HG03108 (cell line): ENCODE measurements around the gene RRP1B.

Source experiments
- ATAC-seq: cut with Tn5 transposase; IDR thresholded peaks from one replicate; pipeline ENCODE4 v1.9.1; 2021; ENCODE audit warnings: moderate library complexity; ENCODE audit not compliant: unreplicated experiment

Gene RRP1B

DNA sequence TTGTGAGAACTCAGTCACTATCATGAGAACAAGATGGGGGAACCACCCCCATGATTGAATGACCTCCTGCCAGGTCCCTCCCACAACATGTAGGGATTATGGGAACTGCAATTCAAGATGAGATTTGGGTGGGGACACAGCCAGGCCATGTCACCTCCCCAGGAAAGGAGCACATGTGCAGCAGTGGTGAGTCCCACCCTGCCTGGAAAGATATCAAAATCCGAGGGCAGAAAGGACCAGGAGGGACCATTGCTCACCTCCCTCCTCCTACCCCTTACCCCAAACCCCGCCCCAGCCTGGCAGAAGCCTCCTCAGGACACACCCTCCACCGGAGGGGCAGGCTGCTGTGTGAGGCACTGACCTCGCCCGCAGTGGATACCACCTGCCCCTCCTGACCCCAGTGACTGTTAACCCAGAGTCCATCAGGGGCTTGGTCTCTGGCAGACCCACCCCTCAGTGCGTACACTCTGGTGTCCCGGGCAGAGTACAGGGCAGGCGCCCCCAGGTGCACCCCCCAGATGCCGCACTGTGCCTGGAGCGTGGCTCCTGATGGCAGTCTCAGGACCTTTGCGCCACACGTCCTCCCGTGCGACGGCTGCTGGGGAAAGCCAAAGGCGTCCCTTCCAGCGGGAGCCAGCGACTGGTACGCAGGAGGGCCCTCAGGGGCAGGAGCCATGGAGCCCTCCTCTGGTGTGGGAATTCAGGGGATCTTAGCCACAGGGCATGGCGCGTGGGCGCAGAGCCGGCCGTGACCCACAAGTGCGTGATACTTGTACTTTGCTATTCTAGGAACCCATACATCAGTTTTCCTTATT, 80.5 kb downstream of the RRP1B start:
- no peak for ATAC-seq

GRCh38 chr21:43740497-43741156, 81.3 kb downstream of the RRP1B start:
- ATAC-seq, result no peak

- no peak for ATAC-seq
These were observed 82.2 kb downstream of the RRP1B start for GRCh38 chr21:43741423-43742096.

GRCh38 chr21:43743947-43744346, 84.6 kb downstream of the RRP1B start:
- ATAC-seq, result no peak

DNA sequence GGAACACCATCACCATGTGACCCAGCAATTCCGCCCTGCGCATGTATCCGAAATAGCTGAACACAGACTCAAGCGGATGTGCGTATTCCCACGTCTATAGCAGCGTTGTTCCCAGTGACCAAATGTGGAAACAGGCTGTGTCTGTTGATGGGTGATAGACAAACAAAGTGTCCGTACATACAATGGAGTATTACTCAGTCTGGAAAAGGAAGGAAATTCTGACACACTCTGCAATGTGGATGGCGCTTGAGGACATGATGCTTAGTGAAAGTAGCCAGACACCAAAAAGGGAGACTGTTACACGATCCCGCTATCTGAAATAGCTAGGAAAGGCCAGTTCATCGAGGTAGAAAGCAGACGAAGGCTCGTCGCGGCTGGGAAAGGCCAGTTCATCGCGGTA, 85.4 kb downstream of the RRP1B start:
- ATAC-seq, result no peak
